Measurements from ENCODE around the gene C5orf15. TPM values are rescaled to one million over a fixed set of nuclear protein-coding genes. Genes with fewer than 3 reads are reported as not detected.
"Not testable (repeated sequence)": the region's sequence is repeated elsewhere in the genome, so short reads cannot be mapped to it uniquely, and the experiment has no call there.

Gene C5orf15
- total RNA-seq, 1 experiment from 2014 or later, result 28.8 TPM

DNA sequence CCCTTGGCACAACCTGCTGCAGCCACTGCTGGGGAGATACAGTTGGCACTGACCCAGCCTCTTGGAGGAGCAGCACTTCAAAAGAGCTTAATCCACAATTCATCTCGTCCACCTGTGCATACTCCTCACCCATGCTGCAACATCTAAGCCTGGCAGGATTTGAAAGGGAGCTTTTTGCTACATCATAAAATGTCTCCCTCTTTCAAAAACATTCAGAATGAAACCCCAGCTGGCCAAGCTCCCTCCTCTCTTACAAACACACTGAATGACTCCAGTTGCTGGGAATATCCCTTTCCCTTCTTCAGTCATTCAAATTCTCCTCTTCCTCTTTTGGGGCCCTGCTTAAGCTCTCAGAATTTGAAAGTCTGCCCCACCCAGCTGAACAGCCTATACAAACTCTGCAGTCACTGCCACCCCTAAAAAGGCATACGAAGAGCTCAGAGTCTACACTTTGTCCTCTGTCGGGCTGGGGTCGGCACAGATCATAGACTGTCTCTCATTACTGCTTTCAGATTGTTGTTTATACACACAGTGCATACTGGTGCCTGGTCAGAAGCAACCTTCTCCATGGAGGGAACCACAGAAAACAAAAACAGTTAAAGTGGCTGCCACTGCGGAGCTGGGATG is 8.8 kb upstream of the C5orf15 start:
- DNase-seq (ENCODE audit: low read depth, low spot score) (no peak), ATAC-seq (no peak)
- CTCF ChIA-PET, result no interaction called here
- Histone ChIP-seq H3K9ac (ENCODE audit: low read length) (no peak overlapping the region), H3K9me3 (ENCODE audit: control insufficient read depth in 1 of 2, insufficient read depth in 1 of 2, low read depth in 1 of 2, low read length in 2 of 2) (no peaks in the 10 kb centered on the region), H3K27ac (ENCODE audit: low read depth, low read length) (no peak overlapping the region), H3K79me2 (ENCODE audit: insufficient read depth, low read length) (peaks cover 57% of the 10 kb centered on the region), H2AFZ (ENCODE audit: low read depth, low read length, poor library complexity, severe bottlenecking) (no peak overlapping the region), H3K36me3 (ENCODE audit: control insufficient read depth in 1 of 2, insufficient read depth in 2 of 2, low read length in 2 of 2) (peaks cover 59 to 63% of the 10 kb centered on the region in 2 experiments), H3K4me3 (replicated peaks in 1 of 2; ENCODE audit: low read depth in 1 of 2, low read length in 2 of 2) (no peak overlapping the region), H3K4me1 (ENCODE audit: control insufficient read depth in 1 of 2, insufficient read depth in 2 of 2, low read length in 2 of 2) (no peaks in the 10 kb centered on the region), H3K9me2 (ENCODE audit: insufficient read depth) (no peaks in the 10 kb centered on the region), H3K4me2 (ENCODE audit: low read length) (no peak overlapping the region), H4K20me1 (ENCODE audit: insufficient read depth) (peaks cover 15% of the 10 kb centered on the region; the same call in 1 of the 2 replicates), H3K27me3 (ENCODE audit: insufficient read depth, low read length) (no peaks in the 10 kb centered on the region)
- RAD21 ChIA-PET (ENCODE audit: low non-redundant PET in 1 of 2, low total read pairs in 2 of 2, uncharacterized antibody in 2 of 2, unreplicated experiment in 2 of 2), result no interaction called here
- POLR2A ChIA-PET, result no interaction called here
- TF ChIP-seq EGR1 (IDR thresholded peaks at IDR 0.05; ENCODE audit: low read depth) (no peak), TCF7L2 (IDR thresholded peaks at IDR 0.05; ENCODE audit: borderline replicate concordance, extremely low read depth, insufficient read depth, insufficient read length) (no peak), ELF1 (IDR thresholded peaks at IDR 0.05; ENCODE audit: borderline replicate concordance, low read depth) (no peak), POLR2AphosphoS5 (IDR thresholded peaks at IDR 0.05; ENCODE audit: low read depth, low read length) (no peak), CEBPB (IDR thresholded peaks at IDR 0.05; ENCODE audit: low read depth) (no peak), EZH2phosphoT487 (IDR thresholded peaks at IDR 0.05; ENCODE audit: borderline replicate concordance) (no peak), FOSL1 (IDR thresholded peaks at IDR 0.05; ENCODE audit: low read depth) (no peak), SP1 (IDR thresholded peaks at IDR 0.05; ENCODE audit: low read depth) (no peak), RAD21 (IDR thresholded peaks at IDR 0.05; ENCODE audit: low read depth) (no peak), ZFX (IDR thresholded peaks at IDR 0.05) (no peak), SRF (IDR thresholded peaks at IDR 0.05; ENCODE audit: low read depth) (no peak), SIN3A (IDR thresholded peaks at IDR 0.05; ENCODE audit: low read depth) (no peak), JUND (IDR thresholded peaks at IDR 0.05) (no peak), ZNF274 (IDR thresholded peaks at IDR 0.05; ENCODE audit: low read depth, low read length) (no peak)
- TF ChIP-seq, protein P1, sequence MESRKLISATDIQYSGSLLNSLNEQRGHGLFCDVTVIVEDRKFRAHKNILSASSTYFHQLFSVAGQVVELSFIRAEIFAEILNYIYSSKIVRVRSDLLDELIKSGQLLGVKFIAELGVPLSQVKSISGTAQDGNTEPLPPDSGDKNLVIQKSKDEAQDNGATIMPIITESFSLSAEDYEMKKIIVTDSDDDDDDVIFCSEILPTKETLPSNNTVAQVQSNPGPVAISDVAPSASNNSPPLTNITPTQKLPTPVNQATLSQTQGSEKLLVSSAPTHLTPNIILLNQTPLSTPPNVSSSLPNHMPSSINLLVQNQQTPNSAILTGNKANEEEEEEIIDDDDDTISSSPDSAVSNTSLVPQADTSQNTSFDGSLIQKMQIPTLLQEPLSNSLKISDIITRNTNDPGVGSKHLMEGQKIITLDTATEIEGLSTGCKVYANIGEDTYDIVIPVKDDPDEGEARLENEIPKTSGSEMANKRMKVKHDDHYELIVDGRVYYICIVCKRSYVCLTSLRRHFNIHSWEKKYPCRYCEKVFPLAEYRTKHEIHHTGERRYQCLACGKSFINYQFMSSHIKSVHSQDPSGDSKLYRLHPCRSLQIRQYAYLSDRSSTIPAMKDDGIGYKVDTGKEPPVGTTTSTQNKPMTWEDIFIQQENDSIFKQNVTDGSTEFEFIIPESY (IDR thresholded peaks at IDR 0.05; ENCODE audit: extremely low read depth, insufficient replicate concordance, low read length), result no peak
- TF ChIP-seq, protein P2, sequence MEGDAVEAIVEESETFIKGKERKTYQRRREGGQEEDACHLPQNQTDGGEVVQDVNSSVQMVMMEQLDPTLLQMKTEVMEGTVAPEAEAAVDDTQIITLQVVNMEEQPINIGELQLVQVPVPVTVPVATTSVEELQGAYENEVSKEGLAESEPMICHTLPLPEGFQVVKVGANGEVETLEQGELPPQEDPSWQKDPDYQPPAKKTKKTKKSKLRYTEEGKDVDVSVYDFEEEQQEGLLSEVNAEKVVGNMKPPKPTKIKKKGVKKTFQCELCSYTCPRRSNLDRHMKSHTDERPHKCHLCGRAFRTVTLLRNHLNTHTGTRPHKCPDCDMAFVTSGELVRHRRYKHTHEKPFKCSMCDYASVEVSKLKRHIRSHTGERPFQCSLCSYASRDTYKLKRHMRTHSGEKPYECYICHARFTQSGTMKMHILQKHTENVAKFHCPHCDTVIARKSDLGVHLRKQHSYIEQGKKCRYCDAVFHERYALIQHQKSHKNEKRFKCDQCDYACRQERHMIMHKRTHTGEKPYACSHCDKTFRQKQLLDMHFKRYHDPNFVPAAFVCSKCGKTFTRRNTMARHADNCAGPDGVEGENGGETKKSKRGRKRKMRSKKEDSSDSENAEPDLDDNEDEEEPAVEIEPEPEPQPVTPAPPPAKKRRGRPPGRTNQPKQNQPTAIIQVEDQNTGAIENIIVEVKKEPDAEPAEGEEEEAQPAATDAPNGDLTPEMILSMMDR (IDR thresholded peaks at IDR 0.05 in 2 of 3, conservative IDR thresholded peaks at IDR 0.05 in 1 of 3; ENCODE audit: borderline replicate concordance in 1 of 3, insufficient read depth in 1 of 3, low read depth in 2 of 3, low read length in 2 of 3), result no peak
- TF ChIP-seq, protein P3, sequence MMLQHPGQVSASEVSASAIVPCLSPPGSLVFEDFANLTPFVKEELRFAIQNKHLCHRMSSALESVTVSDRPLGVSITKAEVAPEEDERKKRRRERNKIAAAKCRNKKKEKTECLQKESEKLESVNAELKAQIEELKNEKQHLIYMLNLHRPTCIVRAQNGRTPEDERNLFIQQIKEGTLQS (IDR thresholded peaks at IDR 0.05), result no peak
- BruUV-seq (replicated peaks), result no TSS peak
- intact Hi-C loops (cut with micrococcal nuclease), result no loop called here

DNA sequence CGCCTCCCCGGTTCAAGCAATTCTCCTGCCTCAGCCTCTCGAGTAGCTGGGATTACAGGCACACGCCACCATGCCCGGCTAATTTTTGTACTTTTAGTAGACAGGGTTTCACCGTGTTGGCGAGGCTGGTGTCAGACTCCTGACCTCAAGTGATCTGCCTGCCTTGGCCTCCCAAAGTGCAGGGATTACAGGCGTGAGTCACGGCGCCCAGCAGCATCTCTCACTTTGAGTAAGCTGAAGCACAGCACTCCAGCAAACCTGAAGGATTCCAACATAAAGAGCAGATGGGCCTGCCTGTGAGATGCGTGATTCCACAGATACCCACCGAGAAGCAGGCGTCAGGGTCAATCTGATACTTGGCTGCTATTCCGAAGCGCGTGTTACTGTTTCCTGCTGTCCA is 7.1 kb upstream of the C5orf15 start:
- H3K36me3 ChIP-seq (ENCODE audit: control insufficient read depth in 1 of 2, insufficient read depth in 2 of 2, low read length in 2 of 2), result peaks cover 54 to 55% of the 10 kb centered on the region in 2 experiments
- H3K4me2 ChIP-seq (ENCODE audit: low read length); ATAC-seq; POLR2A ChIA-PET; H3K9ac ChIP-seq (ENCODE audit: low read length); H3K9me3 ChIP-seq (ENCODE audit: control insufficient read depth in 1 of 2, insufficient read depth in 1 of 2, low read depth in 1 of 2, low read length in 2 of 2); H3K27ac ChIP-seq (ENCODE audit: low read depth, low read length); BruUV-seq (replicated peaks); H3K9me2 ChIP-seq (ENCODE audit: insufficient read depth); RAD21 ChIA-PET (ENCODE audit: low non-redundant PET in 1 of 2, low total read pairs in 2 of 2, uncharacterized antibody in 2 of 2, unreplicated experiment in 2 of 2); CTCF ChIA-PET; H3K4me3 ChIP-seq (replicated peaks in 1 of 2; ENCODE audit: low read depth in 1 of 2, low read length in 2 of 2); H3K27me3 ChIP-seq (ENCODE audit: insufficient read depth, low read length); intact Hi-C loops (cut with micrococcal nuclease); DNase-seq (ENCODE audit: low read depth, low spot score); H3K4me1 ChIP-seq (ENCODE audit: control insufficient read depth in 1 of 2, insufficient read depth in 2 of 2, low read length in 2 of 2); H2AFZ ChIP-seq (ENCODE audit: low read depth, low read length, poor library complexity, severe bottlenecking): not testable (repeated sequence)
- peaks cover 15% of the 10 kb centered on the region; the same call in 1 of the 2 replicates for H4K20me1 ChIP-seq (ENCODE audit: insufficient read depth)
- H3K79me2 ChIP-seq (ENCODE audit: insufficient read depth, low read length), result peaks cover 41% of the 10 kb centered on the region

Measured in HCT116 (cell line).